T-helper 22 cell (primary cell): ENCODE data around the gene TNFRSF8.
"Not testable (repeated sequence)": the region's sequence is repeated elsewhere in the genome, so short reads cannot be mapped to it uniquely, and the experiment has no call there.

Experiments used
- DNase-seq: peaks from one replicate; pipeline ENCODE4 v3.0.0-alpha.2; 2020; ENCODE audit warnings: low read depth

The TNFRSF8 gene

DNA sequence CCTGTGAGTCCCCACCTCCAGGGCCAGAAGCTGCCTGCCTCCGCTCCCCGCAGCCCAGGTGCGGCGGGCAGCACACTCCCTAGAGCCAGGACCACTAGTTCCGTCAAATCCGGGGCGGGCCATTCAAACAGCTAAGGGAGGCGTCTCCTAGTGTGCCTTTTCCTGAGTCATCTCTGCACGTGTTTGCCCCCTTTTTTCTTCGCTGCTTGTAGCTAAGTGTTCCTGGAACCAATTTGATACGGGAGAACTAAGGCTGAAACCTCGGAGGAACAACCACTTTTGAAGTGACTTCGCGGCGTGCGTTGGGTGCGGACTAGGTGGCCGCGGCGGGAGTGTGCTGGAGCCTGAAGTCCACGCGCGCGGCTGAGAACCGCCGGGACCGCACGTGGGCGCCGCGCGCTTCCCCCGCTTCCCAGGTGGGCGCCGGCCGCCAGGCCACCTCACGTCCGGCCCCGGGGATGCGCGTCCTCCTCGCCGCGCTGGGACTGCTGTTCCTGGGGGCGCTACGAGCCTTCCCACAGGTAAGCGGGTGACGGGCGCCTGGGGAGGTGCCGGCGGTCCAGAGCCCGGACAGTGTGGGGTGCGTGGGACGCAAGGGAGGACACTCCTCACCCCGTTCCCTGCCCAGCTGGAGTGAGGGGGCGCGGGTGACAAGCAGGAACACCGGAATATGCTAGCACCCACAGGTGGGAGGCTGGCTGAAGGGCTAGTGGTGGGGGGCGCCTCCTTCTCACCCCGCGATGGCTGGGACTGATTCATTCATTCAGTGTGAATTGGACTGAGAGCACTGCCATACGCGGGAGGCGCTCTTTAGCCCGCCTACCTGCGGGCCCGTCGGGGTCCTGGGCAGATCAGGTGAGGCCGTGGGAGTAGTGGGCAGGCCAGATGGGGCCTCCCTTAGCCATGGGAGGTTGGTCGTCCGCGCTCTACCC, at the start of gene TNFRSF8:
Gene TNFRSF8 (plus strand): TSS at position 163 of the 932 bp plus-strand sequence. CDS start 296 bp downstream, at position 459.
- no peak for DNase-seq

DNA sequence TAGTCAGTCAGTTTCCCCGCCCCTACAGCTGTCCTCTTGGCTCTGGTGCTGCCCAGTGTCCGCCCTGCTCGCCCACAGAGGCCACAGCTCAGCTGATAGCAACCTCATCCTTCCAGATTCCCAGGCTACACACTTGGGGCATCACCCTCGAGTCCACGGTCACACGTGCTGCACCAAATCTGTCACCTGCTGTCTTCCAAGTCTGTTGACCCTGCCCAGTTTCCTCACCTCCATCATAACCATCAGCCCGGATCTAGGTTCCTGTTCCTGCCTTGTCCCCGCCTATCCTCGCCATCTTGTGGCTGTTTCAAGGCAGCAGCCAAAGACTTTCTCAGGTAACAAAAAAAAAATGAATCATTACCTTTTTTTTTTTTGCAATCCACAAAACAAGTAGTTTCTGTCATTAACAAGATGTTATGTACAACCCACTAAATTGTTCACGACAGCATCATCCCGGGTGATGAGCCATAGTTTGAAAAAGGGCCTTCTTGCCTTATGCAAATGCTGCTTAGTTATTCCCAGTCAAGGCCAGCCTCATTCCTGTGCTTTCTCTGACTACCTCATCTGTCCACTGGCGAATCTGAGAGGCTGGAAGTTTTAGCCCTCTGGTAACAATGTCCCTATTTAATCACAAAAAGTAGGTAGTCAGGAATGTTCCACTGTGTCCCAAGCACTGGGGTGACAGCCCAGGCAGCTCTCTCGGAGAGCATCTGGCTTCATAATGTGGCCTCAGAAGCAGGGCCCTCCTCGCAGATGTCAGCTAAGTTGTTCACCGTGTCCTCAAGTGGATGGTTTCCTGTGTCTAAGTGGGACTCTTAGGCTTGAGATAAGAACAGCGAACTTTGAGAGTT, 48.7 kb upstream of the TNFRSF8 start:
- no peak for DNase-seq

GRCh38 chr1:12015001-12015491, 48.1 kb upstream of the TNFRSF8 start:
- no peak for DNase-seq

GRCh38 chr1:12015499-12015898, 47.6 kb upstream of the TNFRSF8 start:
- no peak for DNase-seq

DNA sequence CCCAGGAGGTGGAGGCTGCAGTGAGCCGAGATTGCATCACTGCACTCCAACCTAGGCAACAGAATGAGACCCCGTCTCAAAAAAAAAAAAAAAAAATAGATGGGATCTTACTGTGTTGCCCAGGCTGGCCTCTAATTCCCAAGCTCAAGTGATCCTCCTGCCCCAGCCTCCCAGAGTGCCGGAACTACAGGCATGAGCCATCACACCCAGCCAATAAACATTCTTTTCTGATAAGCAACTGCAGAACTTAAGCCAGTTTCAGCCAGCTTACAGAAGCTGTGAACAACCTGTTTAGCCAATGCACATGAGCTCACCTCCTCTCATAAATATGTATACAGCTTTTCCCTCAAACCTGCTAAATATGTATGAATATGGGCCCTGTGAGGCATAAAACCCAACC, 46.9 kb upstream of the TNFRSF8 start:
- no peak for DNase-seq

DNA sequence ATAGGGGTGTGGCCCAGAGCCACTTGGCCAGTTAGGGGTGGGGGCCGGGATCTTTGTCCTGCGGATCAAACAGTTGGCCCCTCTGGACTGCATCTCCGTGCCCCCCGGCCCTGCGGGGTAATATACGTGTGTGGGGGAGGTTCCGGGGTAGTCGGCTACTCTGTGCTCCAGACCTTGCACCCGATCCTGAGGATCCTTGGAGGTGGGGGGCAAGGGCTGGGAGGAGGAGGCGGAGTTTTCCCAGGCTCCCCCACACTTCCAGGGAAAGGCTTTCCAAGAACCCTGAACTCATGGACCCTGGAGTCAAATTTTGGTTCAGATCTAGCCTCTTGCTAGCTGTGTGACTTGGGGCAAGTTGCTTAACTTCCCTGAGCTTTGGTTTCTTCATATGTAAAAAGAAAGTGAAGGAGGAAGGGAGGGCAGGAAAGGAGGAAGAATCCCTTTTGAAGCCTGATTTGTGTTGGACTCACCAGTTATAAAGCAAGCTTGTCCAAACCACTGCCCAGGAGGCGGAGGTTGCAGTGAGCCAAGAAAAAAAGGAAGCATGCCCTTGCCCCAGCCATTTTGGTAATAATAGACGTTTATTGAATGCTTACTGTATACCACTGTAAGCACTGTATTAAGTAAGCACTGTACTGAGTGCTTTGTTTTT, 43.1 kb upstream of the TNFRSF8 start:
- no peak for DNase-seq

DNA sequence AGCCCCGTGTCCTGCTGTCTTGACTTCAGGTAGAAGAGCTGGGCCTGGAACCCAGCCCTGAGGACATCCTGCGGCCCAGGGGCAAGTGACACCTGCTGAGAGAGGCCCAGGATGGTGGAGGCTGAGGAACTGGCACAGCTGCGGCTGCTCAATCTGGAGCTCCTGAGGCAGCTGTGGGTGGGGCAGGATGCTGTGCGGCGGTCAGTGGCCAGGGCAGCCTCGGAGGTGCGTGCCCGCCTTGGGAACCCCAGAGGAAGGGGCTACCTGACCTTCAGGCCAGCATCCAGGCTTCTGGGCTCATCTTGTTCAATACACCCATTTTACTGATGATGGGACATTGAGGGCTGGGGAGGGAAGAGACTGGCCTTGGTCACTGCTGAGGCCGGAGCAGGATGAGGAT, 41.5 kb upstream of the TNFRSF8 start:
- no peak for DNase-seq

- no peak for DNase-seq
Measured at GRCh38 chr1:12022036-12022435, 41.1 kb upstream of the TNFRSF8 start.

- no peak for DNase-seq
Measured at GRCh38 chr1:12026586-12026985, 36.5 kb upstream of the TNFRSF8 start.

DNA sequence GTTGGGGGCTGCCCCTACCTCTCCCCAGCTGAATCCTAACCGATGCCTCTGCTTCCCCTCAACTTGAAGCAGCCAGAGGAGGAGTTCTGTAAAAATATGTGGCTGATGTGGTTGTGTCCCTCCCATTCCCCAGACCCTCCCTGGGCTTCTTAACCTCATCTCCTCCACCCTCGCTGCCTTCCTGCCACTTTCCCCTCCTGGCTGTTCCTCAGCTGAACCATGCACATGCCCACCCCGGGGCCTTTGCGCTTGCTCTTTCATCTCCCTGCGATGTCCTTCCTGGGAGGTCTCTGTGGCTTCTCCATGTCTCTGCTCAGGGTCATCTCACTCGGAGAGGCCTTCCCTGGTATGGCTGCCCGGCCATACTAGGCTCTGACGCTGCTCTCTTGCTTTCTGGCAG, 34.9 kb upstream of the TNFRSF8 start:
- DNase-seq: no peak

- no peak for DNase-seq
Measured at GRCh38 chr1:12028957-12029511, 34.1 kb upstream of the TNFRSF8 start.

- DNase-seq: no peak
Measured at GRCh38 chr1:12029720-12030339, 33.3 kb upstream of the TNFRSF8 start.

- no peak for DNase-seq
Measured at GRCh38 chr1:12031039-12031980, 31.8 kb upstream of the TNFRSF8 start.

GRCh38 chr1:12032161-12032621, 30.9 kb upstream of the TNFRSF8 start:
- no peak for DNase-seq

DNA sequence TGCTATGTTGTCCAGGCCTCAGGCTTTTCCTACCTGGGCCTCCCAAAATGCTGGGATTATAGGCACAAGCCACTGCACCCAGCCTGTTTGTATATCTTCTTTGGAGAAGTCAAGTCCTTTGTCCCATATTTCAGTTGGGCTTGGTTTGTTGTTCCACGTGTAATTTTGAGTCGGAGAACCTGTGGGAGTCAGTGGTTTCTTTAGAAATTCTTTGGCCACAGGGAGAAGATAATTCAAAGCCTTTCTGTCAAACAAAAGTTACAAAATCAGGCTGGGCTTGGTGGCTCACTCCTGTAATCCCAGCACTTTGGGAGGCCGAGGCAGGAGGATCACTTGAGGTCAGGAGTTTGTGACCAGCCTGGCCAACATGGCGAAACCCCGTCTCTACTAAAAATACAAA, 29.7 kb upstream of the TNFRSF8 start:
- not testable (repeated sequence) for DNase-seq

DNA sequence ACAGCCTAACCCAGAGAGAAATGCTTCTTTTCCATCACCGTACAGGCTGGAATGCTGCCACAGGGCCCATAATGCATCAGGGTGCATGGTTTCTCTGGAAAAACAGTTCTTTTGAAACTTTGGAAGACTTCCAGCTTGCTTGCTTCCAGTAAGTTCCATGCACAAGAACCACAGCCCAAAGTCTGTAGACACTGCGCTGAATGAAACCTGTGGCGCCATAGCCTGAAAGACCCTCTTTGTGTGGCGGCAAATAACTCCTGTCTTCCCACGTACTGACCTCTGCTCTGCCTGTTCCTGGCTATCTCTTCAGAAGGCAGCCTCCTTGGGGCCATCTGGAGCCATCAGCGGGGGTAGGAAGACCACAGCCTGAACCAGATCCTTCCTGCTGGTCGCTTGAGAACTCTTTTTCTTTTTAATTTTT, 28.7 kb upstream of the TNFRSF8 start:
- DNase-seq: no peak

- DNase-seq: no peak
Measured at GRCh38 chr1:12035312-12035711, 27.8 kb upstream of the TNFRSF8 start.

DNA sequence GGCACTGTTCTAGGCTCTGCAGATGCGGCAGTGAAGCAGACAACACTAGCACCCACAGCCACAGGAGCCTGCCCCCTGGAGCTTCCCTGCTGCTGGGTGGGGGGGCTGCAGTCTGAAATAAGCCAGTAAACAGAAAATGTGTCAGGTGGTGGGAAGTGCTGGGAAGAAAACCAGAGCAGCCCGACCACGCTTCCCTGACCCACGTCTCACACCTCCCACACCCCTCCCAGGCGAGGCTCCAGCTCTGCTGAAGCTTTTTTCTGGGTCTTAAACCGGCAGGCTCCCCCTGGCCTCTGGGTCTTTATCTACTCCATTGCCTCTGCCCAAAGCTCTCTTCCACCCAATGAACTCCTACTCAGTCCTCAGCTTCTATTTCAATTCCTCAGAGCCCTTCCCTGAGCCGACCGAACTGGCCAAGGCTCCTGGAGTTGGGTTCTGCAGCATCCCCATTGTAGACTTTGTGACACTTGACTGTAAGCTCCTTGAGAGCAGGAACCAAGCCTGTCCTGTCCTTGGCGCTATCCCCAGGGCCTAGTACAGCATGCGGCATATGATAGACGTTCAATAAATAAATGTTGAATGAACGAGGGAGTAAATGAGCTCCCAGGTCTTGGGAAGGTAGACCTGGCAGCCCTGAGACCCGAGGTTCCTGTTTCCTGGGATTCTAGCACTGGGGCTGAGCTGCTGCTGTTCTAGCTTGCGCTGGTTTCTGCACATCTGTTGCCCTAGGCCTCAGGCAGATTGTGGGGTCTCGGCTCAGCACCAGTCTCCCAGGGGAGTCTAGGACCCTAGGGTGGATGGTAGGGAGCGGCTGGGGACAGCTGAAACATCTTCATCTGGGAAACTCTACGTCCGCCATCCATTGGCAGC, 25.4 kb upstream of the TNFRSF8 start:
- no peak for DNase-seq
